Endodermal cell (in vitro differentiated cells): ENCODE data around the gene NFATC2IP. TPM values are rescaled to one million over a fixed set of nuclear protein-coding genes. Genes with fewer than 3 reads are reported as not detected.

ENCODE experiments used
- DNase-seq: peaks from one replicate; pipeline ENCODE4 v3.0.0-alpha.2; 2017
- H3K27ac ChIP-seq: 2 replicates; pipeline ENCODE4 v1.5.1; 2013; ENCODE audit warnings: mild to moderate bottlenecking, low read depth, low read length, moderate library complexity
- H3K27me3 ChIP-seq: 2 replicates; pipeline ENCODE4 v1.6.1; 2013; ENCODE audit warnings: mild to moderate bottlenecking, low read length, moderate library complexity; ENCODE audit not compliant: insufficient read depth, control insufficient read depth, poor library complexity, severe bottlenecking
- H3K36me3 ChIP-seq: 2 replicates; pipeline ENCODE4 v1.7.0; 2013; ENCODE audit warnings: mild to moderate bottlenecking, low read length, moderate library complexity; ENCODE audit not compliant: control insufficient read depth, insufficient read depth
- H3K4me1 ChIP-seq: one replicate; pipeline ENCODE4 v1.7.0; 2013; ENCODE audit warnings: low read length; ENCODE audit not compliant: control insufficient read depth, insufficient read depth
- H3K4me3 ChIP-seq: 2 replicates; pipeline ENCODE4 v1.5.1; 2013; ENCODE audit warnings: mild to moderate bottlenecking, low read length, moderate library complexity
- H3K9ac ChIP-seq: 2 replicates; pipeline ENCODE4 v1.6.1; 2013; ENCODE audit warnings: mild to moderate bottlenecking, low read length, moderate library complexity; ENCODE audit not compliant: poor library complexity, severe bottlenecking; ENCODE audit errors: extremely low read depth
- H3K9me3 ChIP-seq: 2 replicates; pipeline ENCODE4 v1.6.1; 2013; ENCODE audit warnings: mild to moderate bottlenecking, low read length, moderate library complexity; ENCODE audit not compliant: control insufficient read depth
- H3K27ac Mint-ChIP-seq: 2 replicates; pipeline ENCODE4 v1.8.0; 2020; ENCODE audit warnings: mixed read lengths
- H3K27me3 Mint-ChIP-seq: 2 replicates; pipeline ENCODE4 v1.8.0; 2021; ENCODE audit warnings: mild to moderate bottlenecking, mixed read lengths; ENCODE audit not compliant: insufficient read depth
- H3K36me3 Mint-ChIP-seq: 2 replicates; pipeline ENCODE4 v1.8.0; 2020; ENCODE audit warnings: low read depth, mixed read lengths
- H3K4me1 Mint-ChIP-seq: 2 replicates; pipeline ENCODE4 v1.8.0; 2020; ENCODE audit warnings: mixed read lengths
- H3K4me3 Mint-ChIP-seq: 2 replicates; pipeline ENCODE4 v1.8.0; 2020; ENCODE audit warnings: mild to moderate bottlenecking, moderate library complexity, mixed read lengths
- H3K9me3 Mint-ChIP-seq: 2 replicates; pipeline ENCODE4 v1.8.0; 2020; ENCODE audit warnings: mild to moderate bottlenecking, mixed read lengths
- CTCF ChIP-seq: fragments of 200-600 bp; sonication (generic); conservative IDR thresholded peaks from 2 replicates; pipeline ENCODE4 v1.5.0; 2021; ENCODE audit warnings: antibody characterized with exemption, mild to moderate bottlenecking
- WGBS, 2 experiments: methylation state at CpG; one replicate each; pipeline versions ENCODE4 v1.1.5 to v1.1.7; 2013; ENCODE audit warnings: missing lambda C conversion rate in 2 of 2, mixed read lengths in 1 of 2; ENCODE audit not compliant: insufficient coverage in 1 of 2, insufficient read length in 1 of 2; 5-methylcytosine and 5-hydroxymethylcytosine counted together
- total RNA-seq, 2 donors: library from RNA; stranded (reverse); fragmentation: NEBNext Ultra II Directional in 1 of 2; extraction: Animal tissue kit (Norgen Biotek cat#: 25700) in 1 of 2; gene quantifications; 2 replicates in 1 of 2; 3 replicates in 1 of 2; pipeline ENCODE4 v1.2.1, GENCODE V29; 2021

NFATC2IP gene
- total RNA-seq, 2 donors from 2014 or later, result 63.7 to 65.4 TPM

GRCh38 chr16:28915181-28915580 lies 35.6 kb upstream of the NFATC2IP start:
- H3K27ac Mint-ChIP-seq, result no peak overlapping the region

GRCh38 chr16:28917095-28917494 lies 33.6 kb upstream of the NFATC2IP start:
- TF ChIP-seq CTCF, result no peak
- Mint-ChIP-seq H3K9me3 (peaks cover 4% of the 10 kb centered on the region), H3K27me3 (no peaks in the 10 kb centered on the region), H3K36me3 (peaks cover 49% of the 10 kb centered on the region), H3K4me3 (no peak overlapping the region), H3K27ac (peak overlapping the region; percentile 81), H3K4me1 (no peaks in the 10 kb centered on the region)
- H3K9ac ChIP-seq, result no peak overlapping the region
- 91 to 94% methylated on average over 7 of the region's 7 CpGs for WGBS, 2 experiments
- no peaks in the 10 kb centered on the region for H3K4me1 ChIP-seq
- H3K27me3 ChIP-seq, result no peaks in the 10 kb centered on the region
- no peaks in the 10 kb centered on the region for H3K9me3 ChIP-seq
- H3K4me3 ChIP-seq, result no peak overlapping the region
- H3K27ac ChIP-seq, result no peak overlapping the region
- H3K36me3 ChIP-seq, result peaks cover 5% of the 10 kb centered on the region
- DNase-seq, result no peak

More at GRCh38 chr16:28915181-28915580, 35.6 kb upstream of the NFATC2IP start:
- no peak overlapping the region for H3K4me3 Mint-ChIP-seq
- no peak for TF ChIP-seq CTCF
- H3K27me3 ChIP-seq, result no peaks in the 10 kb centered on the region
- H3K9ac ChIP-seq, result no peak overlapping the region
- H3K27me3 Mint-ChIP-seq, result no peaks in the 10 kb centered on the region
- H3K4me1 ChIP-seq, result no peaks in the 10 kb centered on the region
- no peaks in the 10 kb centered on the region for H3K9me3 ChIP-seq
- no peak overlapping the region for H3K4me3 ChIP-seq
- peaks cover 4% of the 10 kb centered on the region for H3K9me3 Mint-ChIP-seq
- no peak overlapping the region for H3K27ac ChIP-seq
- H3K4me1 Mint-ChIP-seq, result no peaks in the 10 kb centered on the region
- DNase-seq, result no peak
- peaks cover 44% of the 10 kb centered on the region for H3K36me3 Mint-ChIP-seq
- peaks cover 5% of the 10 kb centered on the region for H3K36me3 ChIP-seq

GRCh38 chr16:28918698-28919097 lies 32.0 kb upstream of the NFATC2IP start:
- Mint-ChIP-seq H3K4me1 (peaks cover 3% of the 10 kb centered on the region), H3K9me3 (peaks cover 4% of the 10 kb centered on the region), H3K4me3 (no peak overlapping the region), H3K27me3 (no peaks in the 10 kb centered on the region), H3K36me3 (peaks cover 41% of the 10 kb centered on the region), H3K27ac (no peak overlapping the region)
- Histone ChIP-seq H3K4me3 (no peak overlapping the region), H3K27ac (no peak overlapping the region), H3K36me3 (peaks cover 5% of the 10 kb centered on the region), H3K27me3 (no peaks in the 10 kb centered on the region), H3K4me1 (no peaks in the 10 kb centered on the region), H3K9ac (no peak overlapping the region), H3K9me3 (no peaks in the 10 kb centered on the region)
- 92 to 100% methylated on average over 3 of the region's 3 CpGs for WGBS, 2 experiments
- no peak for TF ChIP-seq CTCF
- DNase-seq, result no peak
